Caco-2 (cell line): ENCODE measurements around the gene ATP8A1. TPM values are rescaled to one million over a fixed set of nuclear protein-coding genes. Genes with fewer than 3 reads are reported as not detected.

Source experiments
- BruUV-seq: library from RNA; stranded (reverse); fragments of 400-500 nt; replicated peaks from 2 replicates; lab custom pipeline; 2021; lab: Mats Ljungman, UMichigan
- CTCF ChIA-PET: fragments of 300-600 bp; sonication (Branson Sonifier 250); formaldehyde crosslinking; loops from one replicate; lab custom pipeline; 2022; ENCODE audit warnings: antibody characterized with exemption; lab: Charles Lee
- POLR2A ChIA-PET: fragments of 300-600 bp; sonication (Branson Sonifier 250); formaldehyde crosslinking; loops from one replicate; lab custom pipeline; 2022; ENCODE audit warnings: antibody characterized with exemption; lab: Charles Lee
- DNase-seq, 2 experiments: peaks; one replicate each; pipeline versions ENCODE4 v3.0.0 to v3.0.0-alpha.2; 2020 to 2022
- H3K27me3 ChIP-seq: replicated peaks from 2 replicates; pipeline ENCODE4 v1.6.0; 2011; ENCODE audit warnings: low read length; ENCODE audit not compliant: control insufficient read depth, insufficient read depth
- H3K36me3 ChIP-seq: 2 replicates; pipeline ENCODE4 v1.5.1; 2011; ENCODE audit warnings: low read length; ENCODE audit not compliant: control insufficient read depth, insufficient read depth
- H3K4me1 ChIP-seq: fragments of 250-450 bp; sonication (Bioruptor Pico); 2 replicates; pipeline ENCODE4 v1.5.1; 2020; ENCODE audit warnings: mild to moderate bottlenecking
- H3K4me3 ChIP-seq: 2 replicates; pipeline ENCODE4 v1.5.1; 2011; ENCODE audit warnings: low read depth, mild to moderate bottlenecking, control low read depth, low read length
- H3K9me3 ChIP-seq: fragments of 250-450 bp; sonication (Bioruptor Pico); 2 replicates; pipeline ENCODE4 v1.5.1; 2020; ENCODE audit warnings: mild to moderate bottlenecking, moderate library complexity
- H3K27ac Mint-ChIP-seq: one replicate; pipeline ENCODE4 v1.8.0; 2022; ENCODE audit warnings: mixed read lengths; ENCODE audit not compliant: unreplicated experiment
- H3K27me3 Mint-ChIP-seq: one replicate; pipeline ENCODE4 v1.8.0; 2022; ENCODE audit warnings: mixed read lengths; ENCODE audit not compliant: insufficient read depth, unreplicated experiment
- H3K36me3 Mint-ChIP-seq: one replicate; pipeline ENCODE4 v1.8.0; 2022; ENCODE audit warnings: mild to moderate bottlenecking, mixed read lengths; ENCODE audit not compliant: insufficient read depth, unreplicated experiment
- H3K4me1 Mint-ChIP-seq: one replicate; pipeline ENCODE4 v1.8.0; 2022; ENCODE audit warnings: low read depth, mixed read lengths; ENCODE audit not compliant: unreplicated experiment
- H3K4me3 Mint-ChIP-seq: one replicate; pipeline ENCODE4 v1.8.0; 2022; ENCODE audit warnings: mild to moderate bottlenecking, moderate library complexity, mixed read lengths; ENCODE audit not compliant: unreplicated experiment
- H3K9me3 Mint-ChIP-seq: one replicate; pipeline ENCODE4 v1.8.0; 2022; ENCODE audit warnings: mixed read lengths; ENCODE audit not compliant: unreplicated experiment
- CTCF ChIP-seq, 2 experiments: fragments of 200-600 bp in 1 of 2; IDR thresholded peaks; 1 replicate in 1 of 2; 2 replicates in 1 of 2; pipeline versions ENCODE4 v1.5.1 to v1.8.0; 2011 to 2022; ENCODE audit warnings: antibody characterized with exemption in 1 of 2, control low read depth in 1 of 2, inconsistent platforms in 1 of 2, low read depth in 1 of 2, low read length in 1 of 2, mild to moderate bottlenecking in 1 of 2, moderate library complexity in 1 of 2; ENCODE audit not compliant: insufficient read depth in 1 of 2, severe bottlenecking in 1 of 2, unreplicated experiment in 1 of 2
- intact Hi-C: fragments of 100-400 bp; cut with micrococcal nuclease; formaldehyde crosslinking; loops from one replicate; pipeline ENCODE4 v1.10.0; 2022; ENCODE audit not compliant: unreplicated experiment
- total RNA-seq: library from RNA; stranded (reverse); gene quantifications from 2 replicates; pipeline ENCODE4 v1.2.3, GENCODE V29; 2022

The ATP8A1 gene
- total RNA-seq, 1 experiment from 2014 or later, result 9.3 TPM

GRCh38 chr4:42608551-42608950 lies 48.4 kb downstream of the ATP8A1 start:
- TF ChIP-seq CTCF (IDR thresholded peaks at IDR 0.05; ENCODE audit: insufficient read depth in 1 of 2, low read depth in 1 of 2, low read length in 1 of 2, severe bottlenecking in 1 of 2, unreplicated experiment in 1 of 2), result no peak
- no peak overlapping the region for H3K4me3 ChIP-seq
- Mint-ChIP-seq H3K4me1 (no peaks in the 10 kb centered on the region), H3K4me3 (no peak overlapping the region), H3K27ac (no peak overlapping the region), H3K27me3 (no peaks in the 10 kb centered on the region), H3K36me3 (no peaks in the 10 kb centered on the region), H3K9me3 (no peaks in the 10 kb centered on the region)
- no peaks in the 10 kb centered on the region for H3K36me3 ChIP-seq
- no peaks in the 10 kb centered on the region for H3K9me3 ChIP-seq
- POLR2A ChIA-PET, result no interaction called here
- intact Hi-C loops, result no loop called here
- CTCF ChIA-PET, result no interaction called here
- H3K4me1 ChIP-seq, result no peaks in the 10 kb centered on the region
- H3K27me3 ChIP-seq, result no peaks in the 10 kb centered on the region
- no peak for DNase-seq
- BruUV-seq, result no TSS peak

- no peaks in the 10 kb centered on the region for H3K4me1 Mint-ChIP-seq
- H3K27me3 ChIP-seq, result no peaks in the 10 kb centered on the region
- H3K4me3 Mint-ChIP-seq, result no peak overlapping the region
- H3K9me3 ChIP-seq, result no peaks in the 10 kb centered on the region
- H3K9me3 Mint-ChIP-seq, result no peaks in the 10 kb centered on the region
- no peaks in the 10 kb centered on the region for H3K36me3 ChIP-seq
- no peaks in the 10 kb centered on the region for H3K36me3 Mint-ChIP-seq
- no peaks in the 10 kb centered on the region for H3K4me1 ChIP-seq
- ChIA-PET POLR2A (no interaction called here), CTCF (no interaction called here)
- no peak overlapping the region for H3K27ac Mint-ChIP-seq
- no peak for DNase-seq
- intact Hi-C loops, result no loop called here
- H3K27me3 Mint-ChIP-seq, result no peaks in the 10 kb centered on the region
- no peak overlapping the region for H3K4me3 ChIP-seq
- no peak for TF ChIP-seq CTCF (IDR thresholded peaks at IDR 0.05; ENCODE audit: insufficient read depth in 1 of 2, low read depth in 1 of 2, low read length in 1 of 2, severe bottlenecking in 1 of 2, unreplicated experiment in 1 of 2)
- no TSS peak for BruUV-seq
Measured at GRCh38 chr4:42607011-42607726, 49.7 kb downstream of the ATP8A1 start.

GRCh38 chr4:42605264-42605663 lies 51.6 kb downstream of the ATP8A1 start:
- intact Hi-C loops, result no loop called here
- Mint-ChIP-seq H3K9me3 (no peaks in the 10 kb centered on the region), H3K4me1 (no peaks in the 10 kb centered on the region), H3K27me3 (no peaks in the 10 kb centered on the region), H3K27ac (no peak overlapping the region), H3K36me3 (no peaks in the 10 kb centered on the region), H3K4me3 (no peak overlapping the region)
- H3K9me3 ChIP-seq, result no peaks in the 10 kb centered on the region
- H3K4me1 ChIP-seq, result no peaks in the 10 kb centered on the region
- ChIA-PET POLR2A (no interaction called here), CTCF (no interaction called here)
- DNase-seq, result no peak
- no TSS peak for BruUV-seq
- no peaks in the 10 kb centered on the region for H3K27me3 ChIP-seq
- H3K4me3 ChIP-seq, result no peak overlapping the region
- no peak for TF ChIP-seq CTCF (IDR thresholded peaks at IDR 0.05; ENCODE audit: insufficient read depth in 1 of 2, low read depth in 1 of 2, low read length in 1 of 2, severe bottlenecking in 1 of 2, unreplicated experiment in 1 of 2)
- H3K36me3 ChIP-seq, result no peaks in the 10 kb centered on the region
